ENCODE measurements around the gene KIAA1958.
"Not testable (repeated sequence)": the region's sequence is repeated elsewhere in the genome, so short reads cannot be mapped to it uniquely, and the experiment has no call there.

The KIAA1958 gene

GRCh38 chr9:112555101-112555643 lies 68.5 kb downstream of the KIAA1958 start:
- DNase-seq (ENCODE audit: low read depth in 2 of 2) = no peak

GRCh38 chr9:112555844-112556482 lies 69.3 kb downstream of the KIAA1958 start:
- no peak for DNase-seq (ENCODE audit: low read depth in 2 of 2)

GRCh38 chr9:112556497-112557442 lies 70.1 kb downstream of the KIAA1958 start:
- DNase-seq (ENCODE audit: low read depth in 2 of 2) = no peak

- no peak for DNase-seq (ENCODE audit: low read depth in 2 of 2)
Observed at GRCh38 chr9:112558476-112558875, 71.8 kb downstream of the KIAA1958 start.

- no peak for DNase-seq (ENCODE audit: low read depth in 2 of 2)
Observed at GRCh38 chr9:112558978-112559377, 72.4 kb downstream of the KIAA1958 start.

- no peak for DNase-seq (ENCODE audit: low read depth in 2 of 2)
Observed at GRCh38 chr9:112559629-112560413, 73.2 kb downstream of the KIAA1958 start.

- DNase-seq (ENCODE audit: low read depth in 2 of 2) = no peak
Observed at GRCh38 chr9:112562235-112562958, 75.8 kb downstream of the KIAA1958 start.

- DNase-seq (ENCODE audit: low read depth in 2 of 2) = no peak
Observed at GRCh38 chr9:112569186-112569585, 82.6 kb downstream of the KIAA1958 start.

GRCh38 chr9:112570671-112571167 lies 84.1 kb downstream of the KIAA1958 start:
- DNase-seq (ENCODE audit: low read depth in 2 of 2) = no peak

GRCh38 chr9:112571624-112572355 lies 85.2 kb downstream of the KIAA1958 start:
- DNase-seq (ENCODE audit: low read depth in 2 of 2) = no peak

- DNase-seq (ENCODE audit: low read depth in 2 of 2) = no peak
Observed at GRCh38 chr9:112572416-112572815, 85.8 kb downstream of the KIAA1958 start.

GRCh38 chr9:112574008-112574407 lies 87.4 kb downstream of the KIAA1958 start:
- no peak for DNase-seq (ENCODE audit: low read depth in 2 of 2)

- no peak for DNase-seq (ENCODE audit: low read depth in 2 of 2)
Observed at GRCh38 chr9:112575107-112575506, 88.5 kb downstream of the KIAA1958 start.

GRCh38 chr9:112581469-112582176 lies 95.0 kb downstream of the KIAA1958 start:
- DNase-seq (ENCODE audit: low read depth in 2 of 2) = no peak

- DNase-seq (ENCODE audit: low read depth in 2 of 2) = no peak
Observed at GRCh38 chr9:112582371-112583262, 96.0 kb downstream of the KIAA1958 start.

GRCh38 chr9:112586599-112587155 lies 100.0 kb downstream of the KIAA1958 start:
- DNase-seq (ENCODE audit: low read depth in 2 of 2) = no peak

GRCh38 chr9:112591875-112592274 lies 105.2 kb downstream of the KIAA1958 start:
- DNase-seq (ENCODE audit: low read depth in 2 of 2) = not testable (repeated sequence)

- no peak for DNase-seq (ENCODE audit: low read depth in 2 of 2)
Observed at GRCh38 chr9:112599732-112600131, 113.1 kb downstream of the KIAA1958 start.

Data from activated CD4-positive, alpha-beta T cell treated with anti-CD3 and anti-CD28 coated beads for 24 hours (primary cell).